Mesenchymal stem cell (in vitro differentiated cells and primary cell): ENCODE measurements around the gene RTBDN.
"Not testable (repeated sequence)": the region's sequence is repeated elsewhere in the genome, so short reads cannot be mapped to it uniquely, and the experiment has no call there.

ENCODE experiments used
- DNase-seq: peaks from one replicate; pipeline ENCODE4 v3.0.0-alpha.2; 2013
- H2AFZ ChIP-seq: one replicate; pipeline ENCODE4 v1.6.1; 2013; ENCODE audit warnings: low read depth, mild to moderate bottlenecking, control low read depth, inconsistent platforms, low read length, moderate library complexity
- H2AK5ac ChIP-seq: 2 replicates; pipeline ENCODE4 v1.6.1; 2013; ENCODE audit warnings: low read length, moderate library complexity, mild to moderate bottlenecking, inconsistent platforms; ENCODE audit not compliant: severe bottlenecking
- H2BK120ac ChIP-seq: one replicate; pipeline ENCODE4 v1.6.1; 2013; ENCODE audit warnings: low read depth, mild to moderate bottlenecking, inconsistent platforms, low read length, moderate library complexity
- H2BK12ac ChIP-seq, 2 experiments: one replicate each; pipeline ENCODE4 v1.6.1; 2013; ENCODE audit warnings: inconsistent platforms in 2 of 2, low read length in 2 of 2, mild to moderate bottlenecking in 2 of 2, moderate library complexity in 2 of 2, control low read depth in 1 of 2
- H2BK15ac ChIP-seq: one replicate; pipeline ENCODE4 v1.6.1; 2013; ENCODE audit warnings: mild to moderate bottlenecking, low read depth, inconsistent platforms; ENCODE audit not compliant: poor library complexity, severe bottlenecking
- H2BK5ac ChIP-seq: 2 replicates; pipeline ENCODE4 v1.6.1; 2013; ENCODE audit warnings: low read depth, mild to moderate bottlenecking, low read length, control low read depth, inconsistent platforms; ENCODE audit not compliant: poor library complexity, severe bottlenecking
- H3K14ac ChIP-seq, 2 experiments: one replicate each; pipeline ENCODE4 v1.6.1; 2013; ENCODE audit warnings: inconsistent platforms in 2 of 2, low read length in 2 of 2, control low read depth in 1 of 2, mild to moderate bottlenecking in 1 of 2, moderate library complexity in 1 of 2
- H3K18ac ChIP-seq, 2 experiments: one replicate each; pipeline ENCODE4 v1.6.1; 2013; ENCODE audit warnings: inconsistent platforms in 2 of 2, low read length in 2 of 2, control low read depth in 1 of 2, low read depth in 1 of 2, mild to moderate bottlenecking in 1 of 2
- H3K23ac ChIP-seq, 2 experiments: one replicate each; pipeline ENCODE4 v1.6.1; 2013; ENCODE audit warnings: inconsistent platforms in 2 of 2, low read length in 2 of 2, mild to moderate bottlenecking in 2 of 2, moderate library complexity in 2 of 2, control low read depth in 1 of 2
- H3K27ac ChIP-seq: 2 replicates; pipeline ENCODE4 v1.5.1; 2013; ENCODE audit warnings: mild to moderate bottlenecking, moderate library complexity, low read length, control low read depth, inconsistent platforms; ENCODE audit not compliant: poor library complexity, severe bottlenecking
- H3K27me3 ChIP-seq, 2 experiments: 2 replicates each; pipeline versions ENCODE4 v1.6.1 to v1.7.0; 2013; ENCODE audit warnings: low read length in 2 of 2, mild to moderate bottlenecking in 2 of 2, moderate library complexity in 2 of 2, control low read depth in 1 of 2, inconsistent platforms in 1 of 2; ENCODE audit not compliant: control insufficient read depth in 1 of 2, insufficient read depth in 1 of 2
- H3K36me3 ChIP-seq, 2 experiments: 2 replicates each; pipeline versions ENCODE4 v1.6.1 to v1.7.0; 2013; ENCODE audit warnings: low read length in 2 of 2, control low read depth in 1 of 2, inconsistent platforms in 1 of 2, low read depth in 1 of 2, mild to moderate bottlenecking in 1 of 2; ENCODE audit not compliant: insufficient read depth in 2 of 2, control insufficient read depth in 1 of 2
- H3K4ac ChIP-seq, 2 experiments: one replicate each; pipeline ENCODE4 v1.6.1; 2013; ENCODE audit warnings: inconsistent platforms in 2 of 2, low read length in 2 of 2, mild to moderate bottlenecking in 2 of 2, moderate library complexity in 2 of 2, control low read depth in 1 of 2, low read depth in 1 of 2
- H3K4me1 ChIP-seq: 2 replicates; pipeline ENCODE4 v1.6.1; 2013; ENCODE audit warnings: low read depth, low read length, control low read depth; ENCODE audit not compliant: control insufficient read depth, insufficient read depth
- H3K4me2 ChIP-seq: 2 replicates; pipeline ENCODE4 v1.6.1; 2013; ENCODE audit warnings: low read length, mild to moderate bottlenecking, inconsistent platforms; ENCODE audit not compliant: poor library complexity, severe bottlenecking
- H3K4me3 ChIP-seq, 2 experiments: 2 replicates each; pipeline versions ENCODE4 v1.5.1 to v1.7.0; 2013; ENCODE audit warnings: low read length in 2 of 2, mild to moderate bottlenecking in 2 of 2, control low read depth in 1 of 2, low read depth in 1 of 2; ENCODE audit not compliant: insufficient read depth in 1 of 2
- H3K79me1 ChIP-seq: replicated peaks from 2 replicates; pipeline ENCODE4 v1.6.1; 2013; ENCODE audit warnings: mild to moderate bottlenecking, control low read depth, low read length, inconsistent platforms; ENCODE audit not compliant: poor library complexity, severe bottlenecking
- H3K9ac ChIP-seq: 2 replicates; pipeline ENCODE4 v1.7.0; 2013; ENCODE audit warnings: mild to moderate bottlenecking, low read length, moderate library complexity
- H3K9me3 ChIP-seq: 2 replicates; pipeline ENCODE4 v1.7.0; 2013; ENCODE audit warnings: mild to moderate bottlenecking, low read length; ENCODE audit not compliant: control insufficient read depth
- H4K8ac ChIP-seq: one replicate; pipeline ENCODE4 v1.6.1; 2013; ENCODE audit warnings: inconsistent platforms, mild to moderate bottlenecking, low read length, moderate library complexity
- H4K91ac ChIP-seq: one replicate; pipeline ENCODE4 v1.6.1; 2013; ENCODE audit warnings: mild to moderate bottlenecking, low read length, inconsistent platforms
- whole genome bisulfite sequencing: methylation state at CpG from one replicate; pipeline ENCODE4 v1.1.7; 2013; ENCODE audit warnings: mixed read lengths; 5-methylcytosine and 5-hydroxymethylcytosine counted together

RTBDN gene

GRCh38 chr19:12858041-12858928 lies 23.9 kb upstream of the RTBDN start:
- H2BK12ac ChIP-seq = no peak overlapping the region
- H2BK15ac ChIP-seq = no peak overlapping the region
- no peaks in the 10 kb centered on the region for H3K79me1 ChIP-seq
- peaks cover 0 to 11% of the 10 kb centered on the region in 2 experiments for H3K27me3 ChIP-seq
- H3K9ac ChIP-seq = no peak overlapping the region
- no peak overlapping the region for H2AK5ac ChIP-seq
- 96% methylated on average over 31 of the region's 35 CpGs for WGBS
- H3K23ac ChIP-seq = no peak overlapping the region
- H3K4me2 ChIP-seq = no peak overlapping the region
- no peaks in the 10 kb centered on the region for H3K4me1 ChIP-seq
- no peaks in the 10 kb centered on the region for H3K36me3 ChIP-seq
- no peak overlapping the region for H2BK120ac ChIP-seq
- peaks cover 11% of the 10 kb centered on the region for H3K9me3 ChIP-seq
- no peak overlapping the region for H4K91ac ChIP-seq
- DNase-seq = no peak
- no peak overlapping the region for H3K27ac ChIP-seq
- H3K14ac ChIP-seq = peak overlapping the region in 1 of 2 experiments; percentile 28
- H3K4me3 ChIP-seq = no peak overlapping the region
- no peak overlapping the region for H2BK5ac ChIP-seq
- H3K18ac ChIP-seq = no peak overlapping the region
- H3K4ac ChIP-seq = no peak overlapping the region
- H4K8ac ChIP-seq = no peak overlapping the region
- no peak overlapping the region for H2AFZ ChIP-seq

- no peak for DNase-seq
- Histone ChIP-seq H3K14ac (no peak overlapping the region), H3K4me1 (no peaks in the 10 kb centered on the region), H2BK120ac (no peak overlapping the region), H3K4me3 (no peak overlapping the region), H4K8ac (no peak overlapping the region), H3K4ac (no peak overlapping the region), H3K27ac (no peak overlapping the region), H2BK5ac (no peak overlapping the region), H3K27me3 (peaks cover 0 to 3% of the 10 kb centered on the region in 2 experiments), H3K9ac (no peak overlapping the region), H3K79me1 (no peaks in the 10 kb centered on the region), H2BK15ac (no peak overlapping the region), H3K9me3 (peaks cover 11% of the 10 kb centered on the region), H3K18ac (no peak overlapping the region), H3K23ac (no peak overlapping the region), H2AK5ac (no peak overlapping the region), H3K36me3 (no peaks in the 10 kb centered on the region), H2AFZ (no peak overlapping the region), H3K4me2 (no peak overlapping the region), H2BK12ac (no peak overlapping the region), H4K91ac (no peak overlapping the region)
- WGBS = no CpG with 5 or more reads among the region's 1 CpG
Observed at GRCh38 chr19:12856653-12857052, 22.3 kb upstream of the RTBDN start.

- peak overlapping the region; percentile 71 for H4K8ac ChIP-seq
- no peak overlapping the region for H2BK15ac ChIP-seq
- no peak overlapping the region for H2BK120ac ChIP-seq
- H3K36me3 ChIP-seq = no peaks in the 10 kb centered on the region
- H3K14ac ChIP-seq = no peak overlapping the region
- H3K23ac ChIP-seq = no peak overlapping the region
- H2BK5ac ChIP-seq = no peak overlapping the region
- peak overlapping the region; percentile 74 for H2AFZ ChIP-seq
- no peaks in the 10 kb centered on the region for H3K79me1 ChIP-seq
- H3K27ac ChIP-seq = no peak overlapping the region
- H3K4me3 ChIP-seq = peak overlapping the region in 1 of 2 experiments; percentile 57
- peak overlapping the region; percentile 38 to 40 for H3K18ac ChIP-seq
- H3K9ac ChIP-seq = peak overlapping the region; percentile 73
- peak; percentile 75 for DNase-seq
- peaks cover 22 to 28% of the 10 kb centered on the region in 2 experiments for H3K27me3 ChIP-seq
- WGBS = 24% methylated on average over 69 of the region's 69 CpGs
- H3K4me2 ChIP-seq = peak overlapping the region; percentile 64
- H2AK5ac ChIP-seq = no peak overlapping the region
- peak overlapping the region in 1 of 2 experiments; percentile 38 for H2BK12ac ChIP-seq
- H3K4ac ChIP-seq = no peak overlapping the region
- H3K4me1 ChIP-seq = peaks cover 9% of the 10 kb centered on the region
- no peaks in the 10 kb centered on the region for H3K9me3 ChIP-seq
- H4K91ac ChIP-seq = no peak overlapping the region
Observed at GRCh38 chr19:12847159-12848139, 13.1 kb upstream of the RTBDN start.

- peak overlapping the region; percentile 73 for H3K9ac ChIP-seq
- H4K8ac ChIP-seq, H2AK5ac ChIP-seq, H3K4me3 ChIP-seq, H3K4ac ChIP-seq, H3K23ac ChIP-seq, H4K91ac ChIP-seq, H3K36me3 ChIP-seq, H3K18ac ChIP-seq, H3K27ac ChIP-seq, H3K9me3 ChIP-seq, H3K79me1 ChIP-seq, H3K4me1 ChIP-seq, H2BK15ac ChIP-seq, H3K14ac ChIP-seq, H2BK5ac ChIP-seq, DNase-seq, H3K4me2 ChIP-seq, H2BK120ac ChIP-seq, H2BK12ac ChIP-seq, H2AFZ ChIP-seq: not testable (repeated sequence)
- 78% methylated on average over 2 of the region's 7 CpGs for WGBS
- peaks cover 29 to 34% of the 10 kb centered on the region in 2 experiments for H3K27me3 ChIP-seq
Observed at GRCh38 chr19:12846613-12847012, 12.2 kb upstream of the RTBDN start.
